Measurements from ENCODE around the gene TENM4. TPM values are rescaled to one million over a fixed set of nuclear protein-coding genes. Genes with fewer than 3 reads are reported as not detected.

The TENM4 gene
- polyA plus RNA-seq, 2 of the 4 experiments (the other 2 are of a cell fraction): 0.06 to 0.31 TPM

GRCh38 chr11:78782725-78783124, 658.1 kb downstream of the TENM4 start:
- TF ChIP-seq, protein P1, sequence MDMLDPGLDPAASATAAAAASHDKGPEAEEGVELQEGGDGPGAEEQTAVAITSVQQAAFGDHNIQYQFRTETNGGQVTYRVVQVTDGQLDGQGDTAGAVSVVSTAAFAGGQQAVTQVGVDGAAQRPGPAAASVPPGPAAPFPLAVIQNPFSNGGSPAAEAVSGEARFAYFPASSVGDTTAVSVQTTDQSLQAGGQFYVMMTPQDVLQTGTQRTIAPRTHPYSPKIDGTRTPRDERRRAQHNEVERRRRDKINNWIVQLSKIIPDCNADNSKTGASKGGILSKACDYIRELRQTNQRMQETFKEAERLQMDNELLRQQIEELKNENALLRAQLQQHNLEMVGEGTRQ (IDR thresholded peaks at IDR 0.05): no peak
- TF ChIP-seq, protein P2, sequence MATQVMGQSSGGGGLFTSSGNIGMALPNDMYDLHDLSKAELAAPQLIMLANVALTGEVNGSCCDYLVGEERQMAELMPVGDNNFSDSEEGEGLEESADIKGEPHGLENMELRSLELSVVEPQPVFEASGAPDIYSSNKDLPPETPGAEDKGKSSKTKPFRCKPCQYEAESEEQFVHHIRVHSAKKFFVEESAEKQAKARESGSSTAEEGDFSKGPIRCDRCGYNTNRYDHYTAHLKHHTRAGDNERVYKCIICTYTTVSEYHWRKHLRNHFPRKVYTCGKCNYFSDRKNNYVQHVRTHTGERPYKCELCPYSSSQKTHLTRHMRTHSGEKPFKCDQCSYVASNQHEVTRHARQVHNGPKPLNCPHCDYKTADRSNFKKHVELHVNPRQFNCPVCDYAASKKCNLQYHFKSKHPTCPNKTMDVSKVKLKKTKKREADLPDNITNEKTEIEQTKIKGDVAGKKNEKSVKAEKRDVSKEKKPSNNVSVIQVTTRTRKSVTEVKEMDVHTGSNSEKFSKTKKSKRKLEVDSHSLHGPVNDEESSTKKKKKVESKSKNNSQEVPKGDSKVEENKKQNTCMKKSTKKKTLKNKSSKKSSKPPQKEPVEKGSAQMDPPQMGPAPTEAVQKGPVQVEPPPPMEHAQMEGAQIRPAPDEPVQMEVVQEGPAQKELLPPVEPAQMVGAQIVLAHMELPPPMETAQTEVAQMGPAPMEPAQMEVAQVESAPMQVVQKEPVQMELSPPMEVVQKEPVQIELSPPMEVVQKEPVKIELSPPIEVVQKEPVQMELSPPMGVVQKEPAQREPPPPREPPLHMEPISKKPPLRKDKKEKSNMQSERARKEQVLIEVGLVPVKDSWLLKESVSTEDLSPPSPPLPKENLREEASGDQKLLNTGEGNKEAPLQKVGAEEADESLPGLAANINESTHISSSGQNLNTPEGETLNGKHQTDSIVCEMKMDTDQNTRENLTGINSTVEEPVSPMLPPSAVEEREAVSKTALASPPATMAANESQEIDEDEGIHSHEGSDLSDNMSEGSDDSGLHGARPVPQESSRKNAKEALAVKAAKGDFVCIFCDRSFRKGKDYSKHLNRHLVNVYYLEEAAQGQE (IDR thresholded peaks at IDR 0.05): peak; percentile 83
- TF ChIP-seq TP53 (CRISPR knock-in tag; IDR thresholded peaks at IDR 0.05): no peak
- TF ChIP-seq SMC3 (IDR thresholded peaks at IDR 0.05): no peak
- no peak for TF ChIP-seq BHLHE40 (IDR thresholded peaks at IDR 0.05; ENCODE audit: low read depth, low read length)
- no peak for TF ChIP-seq MYC (IDR thresholded peaks at IDR 0.05; ENCODE audit: borderline replicate concordance, low read length)
- Histone ChIP-seq H3K27ac (no peak overlapping the region), H3K4me2 (no peak overlapping the region), H3K9me3 (no peaks in the 10 kb centered on the region), H3K4me1 (no peaks in the 10 kb centered on the region; the same call in 2 of the 3 replicates), H3K4me3 (no peak overlapping the region)
- ATAC-seq (no peak), DNase-seq (ENCODE audit: low read depth in 1 of 2, low spot score in 1 of 2) (no peak), FAIRE-seq (no peak)
- 75% methylated on average over 2 of the region's 2 CpGs for WGBS (ENCODE audit: missing lambda C conversion rate)
- CTCF ChIA-PET: interaction anchor here (0.6 kb wide), 1 partner anchor 303 kb away, joined by 5 read pairs; no protein-coding TSS in a partner anchor
- POLR2A ChIA-PET: no interaction called here

- WGBS (ENCODE audit: missing lambda C conversion rate): 46% methylated on average over 3 of the region's 3 CpGs
- no peak overlapping the region for H3K4me2 ChIP-seq
- no peak for DNase-seq (ENCODE audit: low read depth in 1 of 2, low spot score in 1 of 2)
- H3K4me1 ChIP-seq: no peaks in the 10 kb centered on the region; the same call in 2 of the 3 replicates
- no peak overlapping the region for H3K27ac ChIP-seq
- ChIA-PET POLR2A (no interaction called here), CTCF (interaction anchor here (0.7 to 2.1 kb wide), 3 partner anchors 11 to 479 kb away, joined by 3 to 5 read pairs (median 3); no protein-coding TSS in a partner anchor)
- no peak for TF ChIP-seq HMGXB4 (CRISPR knock-in tag; IDR thresholded peaks at IDR 0.05; ENCODE audit: borderline replicate concordance)
- no peak for TF ChIP-seq CBX2 (IDR thresholded peaks at IDR 0.05; ENCODE audit: borderline replicate concordance, low read depth)
- no peak for TF ChIP-seq MAFK (IDR thresholded peaks at IDR 0.05; ENCODE audit: partially characterized antibody)
- TF ChIP-seq CEBPB (IDR thresholded peaks at IDR 0.05): no peak
- no peak for FAIRE-seq
- H3K4me3 ChIP-seq: no peak overlapping the region
- no peaks in the 10 kb centered on the region for H3K9me3 ChIP-seq
- ATAC-seq: no peak
These were observed 659.9 kb downstream of the TENM4 start for GRCh38 chr11:78780889-78781288.

- 17% methylated on average over 2 of the region's 2 CpGs for WGBS (ENCODE audit: missing lambda C conversion rate)
These were observed 667.3 kb downstream of the TENM4 start for GRCh38 chr11:78773492-78773891.

More at GRCh38 chr11:78773492-78773891, 667.3 kb downstream of the TENM4 start:
- no peak for ATAC-seq
- ChIA-PET POLR2A (no interaction called here), CTCF (no interaction called here)
- DNase-seq (ENCODE audit: low read depth in 1 of 2, low spot score in 1 of 2): no peak
- no peak overlapping the region for H3K4me3 ChIP-seq
- no peak for FAIRE-seq
- H3K4me1 ChIP-seq: no peaks in the 10 kb centered on the region
- H3K9me3 ChIP-seq: no peaks in the 10 kb centered on the region
- no peak overlapping the region for H3K27ac ChIP-seq
- TF ChIP-seq NR3C1 (IDR thresholded peaks at IDR 0.05): no peak
- no peak for TF ChIP-seq GATA3 (IDR thresholded peaks at IDR 0.05; ENCODE audit: borderline replicate concordance)
- no peak for TF ChIP-seq JUNB (IDR thresholded peaks at IDR 0.05)
- TF ChIP-seq EP300 (IDR thresholded peaks at IDR 0.05): no peak
- TF ChIP-seq ZSCAN20 (CRISPR knock-in tag; IDR thresholded peaks at IDR 0.05): no peak
- no peak for TF ChIP-seq HDAC2 (IDR thresholded peaks at IDR 0.05)
- TF ChIP-seq EHMT2 (IDR thresholded peaks at IDR 0.05; ENCODE audit: low read depth): no peak
- no peak for TF ChIP-seq KDM1A (IDR thresholded peaks at IDR 0.05; ENCODE audit: low read depth)
- no peak for TF ChIP-seq TFCP2L1 (CRISPR knock-in tag; IDR thresholded peaks at IDR 0.05)
- TF ChIP-seq, protein P3, sequence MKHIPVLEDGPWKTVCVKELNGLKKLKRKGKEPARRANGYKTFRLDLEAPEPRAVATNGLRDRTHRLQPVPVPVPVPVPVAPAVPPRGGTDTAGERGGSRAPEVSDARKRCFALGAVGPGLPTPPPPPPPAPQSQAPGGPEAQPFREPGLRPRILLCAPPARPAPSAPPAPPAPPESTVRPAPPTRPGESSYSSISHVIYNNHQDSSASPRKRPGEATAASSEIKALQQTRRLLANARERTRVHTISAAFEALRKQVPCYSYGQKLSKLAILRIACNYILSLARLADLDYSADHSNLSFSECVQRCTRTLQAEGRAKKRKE (CRISPR knock-in tag; IDR thresholded peaks at IDR 0.05; ENCODE audit: low read depth): no peak
- TF ChIP-seq NPAS2 (CRISPR knock-in tag; IDR thresholded peaks at IDR 0.05; ENCODE audit: borderline replicate concordance): no peak
- TF ChIP-seq KDM5A (IDR thresholded peaks at IDR 0.05): no peak
- TF ChIP-seq ZC3H11A (IDR thresholded peaks at IDR 0.05): no peak
- no peak for TF ChIP-seq CHD2 (IDR thresholded peaks at IDR 0.05; ENCODE audit: low read length, partially characterized antibody)
- no peak for TF ChIP-seq FOXS1 (CRISPR knock-in tag; IDR thresholded peaks at IDR 0.05)
- TF ChIP-seq RCOR1 (IDR thresholded peaks at IDR 0.05; ENCODE audit: low read depth, low read length): no peak
- no peak overlapping the region for H3K4me2 ChIP-seq
